ENCODE data around the gene C6orf163. TPM values are rescaled to one million over a fixed set of nuclear protein-coding genes. Genes with fewer than 3 reads are reported as not detected.

Gene C6orf163
- total and polyA plus RNA-seq, 2 of the 4 experiments (the other 2 are of a cell fraction), result 0.55 to 0.90 TPM

DNA sequence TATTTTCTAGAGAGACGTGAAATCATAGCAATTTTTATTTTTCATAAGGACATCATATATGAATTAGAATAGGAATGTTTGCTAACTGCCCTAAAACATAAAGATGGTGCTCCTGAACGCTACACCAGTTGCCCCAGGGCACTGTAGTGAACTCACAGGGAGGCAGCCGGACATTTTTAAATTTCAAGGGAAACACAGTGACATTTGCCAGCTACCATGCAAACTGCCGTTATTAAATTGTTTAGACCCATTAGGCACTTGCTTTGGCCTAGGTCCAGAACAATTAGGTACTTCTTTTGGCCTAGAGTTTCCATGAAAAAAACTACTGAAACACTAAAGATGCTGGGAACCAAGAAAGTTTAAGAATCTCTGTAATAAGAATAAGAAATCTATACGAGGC, 38.2 kb downstream of the C6orf163 start:
- intact Hi-C loops (cut with micrococcal nuclease), result no loop called here

More for the DNA sequence above, 38.2 kb downstream of the C6orf163 start:
- Histone ChIP-seq H3K27me3 (ENCODE audit: control insufficient read depth, insufficient read depth, low read length) (no peaks in the 10 kb centered on the region), H2BK20ac (ENCODE audit: low read depth, low read length) (no peak overlapping the region), H3K4me3 (ENCODE audit: insufficient read depth, low read depth, low read length) (no peak overlapping the region), H2BK5ac (ENCODE audit: low read depth, low read length, poor library complexity, severe bottlenecking) (no peak overlapping the region), H4K5ac (ENCODE audit: low read depth, low read length) (no peak overlapping the region), H3K36me3 (ENCODE audit: control insufficient read depth, insufficient read depth, low read length) (no peaks in the 10 kb centered on the region), H4K20me1 (ENCODE audit: insufficient read depth, low read length) (no peaks in the 10 kb centered on the region), H3K79me1 (ENCODE audit: low read depth in 1 of 2, low read length in 2 of 2) (no peaks in the 10 kb centered on the region), H2AFZ (replicated peaks; ENCODE audit: low read length, poor library complexity) (no peak overlapping the region), H3K4ac (ENCODE audit: low read depth, low read length) (no peak overlapping the region), H3K27ac (ENCODE audit: insufficient read depth, low read length) (no peak overlapping the region), H3K9ac (ENCODE audit: low read depth, low read length) (no peak overlapping the region), H3K18ac (ENCODE audit: low read depth, low read length) (no peak overlapping the region), H3K14ac (replicated peaks; ENCODE audit: low read depth, low read length) (no peak overlapping the region), H3K56ac (ENCODE audit: extremely low read depth, insufficient read depth, low read length) (no peak overlapping the region), H2BK15ac (ENCODE audit: low read depth, low read length) (no peak overlapping the region), H3K9me1 (ENCODE audit: insufficient read depth, low read length) (no peaks in the 10 kb centered on the region), H2BK120ac (ENCODE audit: low read depth, low read length) (no peak overlapping the region), H4K91ac (ENCODE audit: insufficient read depth, low read depth, low read length) (no peak overlapping the region), H3K23ac (ENCODE audit: low read depth, low read length) (no peak overlapping the region), H3K9me3 (ENCODE audit: control insufficient read depth, insufficient read depth, low read length) (no peaks in the 10 kb centered on the region), H2AK5ac (ENCODE audit: low read depth, low read length) (no peak overlapping the region), H3K4me1 (ENCODE audit: control insufficient read depth, insufficient read depth, low read length) (no peaks in the 10 kb centered on the region), H2AK9ac (replicated peaks; ENCODE audit: low read depth, low read length, poor library complexity) (no peak overlapping the region), H4K8ac (ENCODE audit: low read depth in 2 of 2, low read length in 2 of 2) (no peak overlapping the region), H3K4me2 (ENCODE audit: low read depth, low read length) (no peak overlapping the region)
- ATAC-seq (ENCODE audit: low read depth) (no peak), DNase-seq (no peak)
- dilution Hi-C loops (cut with HindIII; ENCODE audit: low sequenced_read_pairs, unreplicated experiment) (no loop called here), in situ Hi-C loops (cut with MboI; ENCODE audit: low sequenced_read_pairs) (loop anchor here (10.0 kb wide), 1 partner anchor 318 kb away; no protein-coding TSS in a partner anchor)
- POLR2A ChIA-PET (ENCODE audit: unreplicated experiment), result no interaction called here
- CTCF ChIA-PET, result no interaction called here
- TF ChIP-seq, protein P1, sequence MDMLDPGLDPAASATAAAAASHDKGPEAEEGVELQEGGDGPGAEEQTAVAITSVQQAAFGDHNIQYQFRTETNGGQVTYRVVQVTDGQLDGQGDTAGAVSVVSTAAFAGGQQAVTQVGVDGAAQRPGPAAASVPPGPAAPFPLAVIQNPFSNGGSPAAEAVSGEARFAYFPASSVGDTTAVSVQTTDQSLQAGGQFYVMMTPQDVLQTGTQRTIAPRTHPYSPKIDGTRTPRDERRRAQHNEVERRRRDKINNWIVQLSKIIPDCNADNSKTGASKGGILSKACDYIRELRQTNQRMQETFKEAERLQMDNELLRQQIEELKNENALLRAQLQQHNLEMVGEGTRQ (IDR thresholded peaks at IDR 0.05; ENCODE audit: low read depth, low read length), result no peak
- TF ChIP-seq POLR2A (IDR thresholded peaks at IDR 0.05; ENCODE audit: low read depth, low read length) (no peak), NFE2L2 (IDR thresholded peaks at IDR 0.05; ENCODE audit: low read depth, low read length) (no peak), RAD21 (IDR thresholded peaks at IDR 0.05; ENCODE audit: low read length) (no peak), MXI1 (IDR thresholded peaks at IDR 0.05; ENCODE audit: borderline replicate concordance, low read depth, low read length) (no peak), SMC3 (IDR thresholded peaks at IDR 0.05; ENCODE audit: low read depth, low read length) (no peak), CHD1 (IDR thresholded peaks at IDR 0.05; ENCODE audit: low read depth, low read length) (no peak), CEBPB (IDR thresholded peaks at IDR 0.05; ENCODE audit: low read depth, low read length) (no peak), BHLHE40 (IDR thresholded peaks at IDR 0.05; ENCODE audit: low read depth, low read length) (no peak)
- TF ChIP-seq, protein P2, sequence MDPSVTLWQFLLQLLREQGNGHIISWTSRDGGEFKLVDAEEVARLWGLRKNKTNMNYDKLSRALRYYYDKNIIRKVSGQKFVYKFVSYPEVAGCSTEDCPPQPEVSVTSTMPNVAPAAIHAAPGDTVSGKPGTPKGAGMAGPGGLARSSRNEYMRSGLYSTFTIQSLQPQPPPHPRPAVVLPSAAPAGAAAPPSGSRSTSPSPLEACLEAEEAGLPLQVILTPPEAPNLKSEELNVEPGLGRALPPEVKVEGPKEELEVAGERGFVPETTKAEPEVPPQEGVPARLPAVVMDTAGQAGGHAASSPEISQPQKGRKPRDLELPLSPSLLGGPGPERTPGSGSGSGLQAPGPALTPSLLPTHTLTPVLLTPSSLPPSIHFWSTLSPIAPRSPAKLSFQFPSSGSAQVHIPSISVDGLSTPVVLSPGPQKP (IDR thresholded peaks at IDR 0.05; ENCODE audit: borderline replicate concordance, low read depth, low read length), result no peak
- BruUV-seq (replicated peaks), result no TSS peak
- no CpG with 5 or more reads among the region's 5 CpGs for WGBS, 2 experiments (ENCODE audit: extremely low coverage in 2 of 2, insufficient read length in 1 of 2)

Data from IMR-90 (cell line).